Fibroblast of the aortic adventitia (primary cell): Measurements from ENCODE around the gene SECISBP2L. TPM values are rescaled to one million over a fixed set of nuclear protein-coding genes. Genes with fewer than 3 reads are reported as not detected.

ENCODE experiments used
- DNase-seq: peaks from one replicate; pipeline ENCODE4 v3.0.0-alpha.2; 2010; ENCODE audit warnings: low read depth
- H3K4me3 ChIP-seq: 2 replicates; pipeline ENCODE4 v1.5.1; 2011; ENCODE audit warnings: low read depth, mild to moderate bottlenecking, control low read depth, low read length, moderate library complexity
- CTCF ChIP-seq: IDR thresholded peaks from 2 replicates; pipeline ENCODE4 v1.5.1; 2011; ENCODE audit warnings: mild to moderate bottlenecking, low read length, control low read depth, inconsistent platforms; ENCODE audit not compliant: insufficient read depth
- total RNA-seq: library from RNA; depleted of rRNA; stranded (reverse); fragments of >200 nt; gene quantifications from 2 replicates; pipeline ENCODE4 v1.2.3, GENCODE V29; 2012; ENCODE audit warnings: low replicate concordance

SECISBP2L gene
- total RNA-seq, 1 donor = 45.7 TPM

DNA sequence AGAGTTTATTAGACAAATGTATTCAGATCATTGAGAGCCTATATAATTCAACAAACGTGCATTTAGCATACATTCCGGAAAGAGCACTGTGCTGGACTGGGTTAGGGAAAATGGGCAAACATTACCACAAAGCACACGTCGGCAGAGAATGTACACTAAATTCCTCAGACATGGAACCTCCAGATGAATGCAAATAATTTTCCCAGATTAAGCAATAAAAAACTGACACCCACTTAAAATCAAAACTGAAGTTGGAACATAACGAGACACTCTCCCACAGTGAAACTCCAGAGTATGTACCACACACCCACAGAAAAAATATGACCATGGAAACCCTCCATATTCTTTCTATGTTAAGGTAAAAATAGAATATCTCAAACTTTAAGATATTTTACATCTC lies 4.8 kb downstream of the SECISBP2L start:
- H3K4me3 ChIP-seq = peak overlapping the region; percentile 16
- DNase-seq = peak; percentile 40

DNA sequence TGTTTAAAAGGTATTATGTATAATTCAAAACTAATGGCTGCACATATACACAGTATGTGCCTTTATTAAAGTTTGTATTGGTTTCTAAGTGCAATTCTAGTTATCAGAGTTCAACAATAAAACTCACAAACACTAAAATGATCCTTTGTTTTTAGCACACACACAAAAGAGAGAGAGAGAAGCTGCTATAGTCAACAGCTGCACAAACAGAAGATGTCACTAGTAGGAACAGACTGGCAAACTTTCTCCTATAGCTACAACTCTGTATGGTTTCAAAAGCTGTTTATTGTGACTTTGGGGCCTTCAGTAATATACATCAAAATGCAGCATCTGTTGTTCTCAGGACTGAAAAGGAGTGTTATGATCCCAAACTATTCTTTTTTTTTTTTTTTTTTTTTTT lies 6.1 kb downstream of the SECISBP2L start:
- TF ChIP-seq CTCF = no peak
- DNase-seq = no peak
- H3K4me3 ChIP-seq = no peak overlapping the region

More for the DNA sequence above, 4.8 kb downstream of the SECISBP2L start:
- no peak for TF ChIP-seq CTCF

GRCh38 chr15:49038382-49038781 lies 7.9 kb downstream of the SECISBP2L start:
- no peak for TF ChIP-seq CTCF
- DNase-seq = peak; percentile 43

DNA sequence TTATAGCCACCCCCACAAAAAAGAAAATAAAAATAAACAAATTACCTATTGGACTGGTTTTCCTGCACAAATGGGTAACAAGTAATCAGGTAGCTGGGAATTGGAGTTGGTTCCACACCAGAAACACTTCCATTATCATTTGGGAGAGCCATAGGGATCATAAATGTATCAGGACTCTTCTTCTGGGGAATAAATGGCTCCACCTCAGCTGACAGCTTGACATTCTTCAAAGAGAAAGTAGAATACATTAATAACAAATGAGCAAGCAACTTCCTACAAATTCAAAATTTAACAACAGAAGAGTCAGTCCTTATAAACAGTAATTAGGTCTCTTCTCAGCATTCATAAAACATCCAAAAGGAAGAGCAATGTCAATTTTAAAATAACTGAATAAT lies 8.7 kb downstream of the SECISBP2L start:
- DNase-seq = no peak
- no peak overlapping the region for H3K4me3 ChIP-seq
- no peak for TF ChIP-seq CTCF

More at GRCh38 chr15:49038382-49038781, 7.9 kb downstream of the SECISBP2L start:
- H3K4me3 ChIP-seq = no peak overlapping the region

DNA sequence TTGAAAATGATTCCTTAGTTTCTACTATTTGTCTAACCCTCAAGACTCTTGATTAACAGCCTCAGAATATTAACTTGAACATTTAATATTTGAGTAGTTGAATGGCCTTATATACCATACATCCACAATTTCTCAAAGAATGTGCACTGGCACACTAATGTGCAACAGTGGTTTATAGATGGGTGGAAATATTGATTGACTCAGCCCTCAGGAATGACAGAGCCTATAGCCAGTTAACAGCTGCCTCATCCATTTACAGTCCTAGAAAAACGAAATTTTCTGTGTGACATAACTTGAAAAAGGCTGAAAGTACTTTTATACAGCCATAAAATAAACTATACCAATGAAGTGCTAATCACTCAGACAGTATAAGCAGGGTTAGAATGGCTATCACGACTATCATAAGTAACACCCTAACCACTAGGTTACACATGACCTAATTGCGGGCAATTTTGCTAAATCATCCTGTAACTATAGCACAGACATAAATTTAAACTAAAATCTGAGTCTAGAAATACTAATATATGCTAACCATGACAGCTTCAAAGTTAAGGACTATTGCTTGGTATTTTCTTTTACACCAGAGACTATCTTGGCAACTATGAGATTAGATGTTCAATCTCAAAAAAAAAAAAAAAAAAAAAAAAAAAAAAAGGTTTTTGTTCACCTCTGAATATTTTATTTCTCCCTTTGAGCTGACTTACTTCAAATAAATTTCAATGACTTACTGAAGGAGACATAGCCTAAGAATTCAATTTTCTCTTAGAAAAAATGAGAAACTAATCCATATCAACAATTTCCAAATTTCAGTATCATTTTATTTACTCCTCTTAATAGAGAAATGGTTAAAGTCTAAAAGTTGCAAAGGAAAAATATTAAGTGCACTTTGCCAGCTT lies 9.3 kb downstream of the SECISBP2L start:
- peak; percentile 31 for DNase-seq
- TF ChIP-seq CTCF = no peak
- no peak overlapping the region for H3K4me3 ChIP-seq

- TF ChIP-seq CTCF = no peak
- H3K4me3 ChIP-seq = no peak overlapping the region
Observed at GRCh38 chr15:49035825-49036224, 10.4 kb downstream of the SECISBP2L start.

More at GRCh38 chr15:49035825-49036224, 10.4 kb downstream of the SECISBP2L start:
- DNase-seq = no peak
